Activated CD4-positive, alpha-beta T cell treated with anti-CD3 and anti-CD28 coated beads, Interleukin-2, amount 50 U/mL, for 48 hours (primary cell): ENCODE data around the gene KCNQ2.

Source experiments
- DNase-seq, 2 experiments: peaks; one replicate each; pipeline ENCODE4 v3.0.0-alpha.2; 2020

KCNQ2 gene

DNA sequence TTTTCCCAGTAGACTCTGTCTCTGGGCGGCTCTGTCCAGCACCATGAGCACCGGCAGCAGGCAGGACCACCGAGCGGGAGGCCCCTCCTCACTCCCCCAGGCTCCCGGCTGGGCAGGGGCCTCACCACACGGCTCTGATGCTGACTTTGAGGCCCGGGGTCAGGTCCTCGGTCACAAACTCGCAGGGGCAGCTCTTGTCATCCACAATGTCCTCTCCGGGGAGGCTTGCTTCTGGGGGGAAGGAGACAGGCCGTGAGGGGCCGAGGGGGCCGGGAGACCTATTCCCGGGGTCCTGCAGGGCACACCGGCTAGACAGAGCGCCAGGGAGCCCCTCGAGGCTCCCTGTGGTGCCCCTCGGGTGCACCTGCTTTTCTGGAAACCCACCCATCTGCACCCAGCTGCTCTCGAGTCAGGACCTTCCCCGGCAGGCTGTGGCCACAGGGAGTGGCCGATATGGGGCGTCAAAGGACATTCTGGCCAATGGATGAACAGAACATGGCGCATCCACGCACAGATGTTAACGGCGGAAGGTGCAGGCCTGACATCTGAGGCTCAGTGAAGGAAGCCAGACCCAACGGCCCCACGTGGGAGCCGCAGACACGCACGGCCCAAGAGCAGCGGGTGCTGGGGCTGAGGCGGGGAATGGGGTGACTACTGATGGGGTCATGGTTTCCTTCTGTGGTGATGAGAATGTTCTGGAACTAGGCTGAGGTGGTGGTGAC, 58.3 kb downstream of the KCNQ2 start:
- no peak for DNase-seq

GRCh38 chr20:63413323-63413722, 59.1 kb downstream of the KCNQ2 start:
- no peak for DNase-seq

GRCh38 chr20:63412889-63413288, 59.6 kb downstream of the KCNQ2 start:
- no peak for DNase-seq

DNA sequence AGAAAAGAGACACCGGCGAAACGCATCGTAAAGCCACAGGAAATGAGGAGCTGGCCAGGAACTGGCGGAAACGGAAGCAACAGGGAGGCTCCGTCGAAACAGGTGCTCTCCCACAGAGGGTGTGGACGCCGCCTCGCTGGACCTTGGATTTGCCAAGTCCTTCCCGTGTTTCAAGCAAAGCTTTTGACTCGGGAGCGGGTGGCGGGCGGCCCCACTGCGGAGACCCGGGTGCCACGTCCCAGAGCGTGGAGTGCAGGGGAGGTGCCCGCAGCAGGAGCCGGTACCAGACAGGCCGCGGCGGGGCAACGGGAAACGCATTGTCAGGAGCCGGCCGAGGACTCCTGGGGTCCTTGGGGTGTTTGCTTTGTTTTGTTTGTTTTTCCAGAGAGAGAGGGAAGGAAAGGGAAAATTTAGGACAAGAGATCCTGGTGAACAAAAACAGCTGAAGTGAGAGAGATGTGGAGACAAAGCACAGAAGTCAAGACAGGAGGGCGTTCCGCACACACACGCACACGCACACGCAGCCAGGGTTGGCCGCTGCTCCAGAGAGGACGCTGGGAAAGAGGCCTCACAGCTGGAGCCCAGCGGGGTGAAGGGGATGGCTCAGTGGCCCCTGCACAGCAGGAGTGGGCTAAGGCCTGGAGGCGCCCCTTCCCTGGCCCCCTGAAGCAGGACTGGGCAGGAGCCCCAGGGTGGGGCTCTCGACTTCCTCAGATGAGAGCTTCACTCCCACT, 60.4 kb downstream of the KCNQ2 start:
- DNase-seq, result no peak

DNA sequence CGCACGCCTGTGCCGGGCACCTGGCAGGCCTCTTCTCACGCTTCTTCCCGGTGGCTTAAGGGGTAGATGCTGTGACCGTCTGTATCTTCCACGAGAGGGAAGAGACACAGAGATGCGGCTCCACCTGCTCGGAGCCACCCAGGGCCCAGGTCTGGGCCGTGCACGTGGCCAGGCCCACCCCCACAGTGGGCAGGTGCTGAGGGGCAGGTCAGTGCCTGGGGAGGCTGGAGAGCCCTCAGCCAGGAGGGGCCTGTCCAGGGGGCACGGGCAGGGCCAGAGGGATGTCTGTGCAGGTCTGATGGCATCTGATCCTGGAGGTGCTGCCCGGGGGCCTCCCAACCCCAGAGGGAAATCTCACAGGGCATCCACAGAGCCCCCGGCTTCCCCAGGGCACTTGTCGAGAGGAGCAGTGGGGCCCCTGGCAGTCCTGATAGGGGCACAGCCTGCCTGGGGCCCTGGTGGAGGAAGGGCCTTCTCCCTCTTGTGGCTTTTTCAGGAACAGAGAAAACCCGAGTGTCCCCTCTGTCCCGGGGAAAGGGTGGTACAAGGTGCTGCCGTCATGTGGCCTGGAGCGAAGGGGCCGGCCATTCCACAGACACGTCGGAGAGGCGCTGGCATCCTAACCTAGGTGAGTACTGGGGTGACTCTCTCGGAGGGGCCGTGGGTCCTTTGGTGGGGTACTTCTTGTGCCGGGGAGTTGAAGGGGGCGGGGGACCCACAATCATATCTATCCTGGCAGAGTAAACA, 61.1 kb downstream of the KCNQ2 start:
- DNase-seq, result no peak

- DNase-seq, result no peak
Observed at GRCh38 chr20:63409834-63410435, 62.5 kb downstream of the KCNQ2 start.

DNA sequence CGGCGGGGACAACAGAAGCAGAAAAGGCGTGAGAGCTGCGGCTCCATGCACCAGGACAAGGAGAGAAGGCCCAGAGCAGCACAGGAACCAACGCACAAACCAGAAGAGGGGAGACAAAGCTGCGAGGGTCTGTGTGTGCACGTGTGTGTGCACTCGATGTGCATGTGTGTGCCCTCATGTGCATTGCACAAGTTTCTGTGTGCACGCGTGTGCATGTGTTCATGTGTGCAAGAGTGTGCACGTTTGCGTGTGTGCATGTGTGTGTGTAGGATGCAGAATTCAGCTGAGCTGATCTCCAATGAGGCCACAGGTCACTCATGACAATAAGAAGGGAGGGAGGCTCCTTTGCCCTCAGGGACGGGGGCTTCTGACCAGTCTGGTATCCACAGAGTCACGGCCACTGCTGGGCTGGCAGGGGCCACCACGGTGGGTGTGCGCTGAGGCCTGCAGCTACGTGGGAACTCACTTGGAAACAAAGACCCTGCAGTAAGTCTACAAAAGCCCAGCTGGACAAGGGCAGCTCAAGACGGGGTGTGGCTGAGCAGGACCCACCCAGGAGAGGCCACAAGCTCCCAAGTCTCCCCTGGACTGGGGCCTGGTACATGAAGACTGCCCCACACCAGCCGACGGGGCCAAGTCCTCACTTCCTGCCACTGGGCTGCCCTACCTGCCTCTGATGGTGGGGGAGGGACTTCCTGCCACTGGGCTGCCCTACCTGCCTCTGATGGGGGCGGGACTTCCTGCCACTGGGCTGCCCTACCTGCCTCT, 63.2 kb downstream of the KCNQ2 start:
- no peak for DNase-seq

DNA sequence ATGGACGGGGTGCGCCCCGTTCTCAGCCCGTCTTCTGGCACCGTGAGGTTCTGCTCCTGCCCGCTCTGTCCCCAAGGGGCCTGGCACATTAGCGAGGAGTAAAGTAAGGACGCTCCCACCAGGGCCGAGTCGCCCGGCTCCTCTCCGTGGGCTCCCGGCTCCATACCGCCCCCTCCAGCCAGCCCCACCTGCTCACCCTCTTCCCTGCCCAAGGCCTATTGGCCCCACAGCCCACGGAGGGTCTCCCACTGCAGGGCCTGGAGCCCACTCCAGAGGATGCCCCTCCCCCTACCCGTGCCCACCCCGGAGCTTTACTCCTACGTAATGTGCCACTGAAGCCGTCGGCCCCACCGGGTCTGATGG, 63.8 kb downstream of the KCNQ2 start:
- DNase-seq, result no peak

- no peak for DNase-seq
Observed at GRCh38 chr20:63407928-63408683, 64.3 kb downstream of the KCNQ2 start.

- no peak for DNase-seq
Observed at GRCh38 chr20:63406617-63407245, 65.7 kb downstream of the KCNQ2 start.

- no peak for DNase-seq
Observed at GRCh38 chr20:63406011-63406410, 66.4 kb downstream of the KCNQ2 start.

DNA sequence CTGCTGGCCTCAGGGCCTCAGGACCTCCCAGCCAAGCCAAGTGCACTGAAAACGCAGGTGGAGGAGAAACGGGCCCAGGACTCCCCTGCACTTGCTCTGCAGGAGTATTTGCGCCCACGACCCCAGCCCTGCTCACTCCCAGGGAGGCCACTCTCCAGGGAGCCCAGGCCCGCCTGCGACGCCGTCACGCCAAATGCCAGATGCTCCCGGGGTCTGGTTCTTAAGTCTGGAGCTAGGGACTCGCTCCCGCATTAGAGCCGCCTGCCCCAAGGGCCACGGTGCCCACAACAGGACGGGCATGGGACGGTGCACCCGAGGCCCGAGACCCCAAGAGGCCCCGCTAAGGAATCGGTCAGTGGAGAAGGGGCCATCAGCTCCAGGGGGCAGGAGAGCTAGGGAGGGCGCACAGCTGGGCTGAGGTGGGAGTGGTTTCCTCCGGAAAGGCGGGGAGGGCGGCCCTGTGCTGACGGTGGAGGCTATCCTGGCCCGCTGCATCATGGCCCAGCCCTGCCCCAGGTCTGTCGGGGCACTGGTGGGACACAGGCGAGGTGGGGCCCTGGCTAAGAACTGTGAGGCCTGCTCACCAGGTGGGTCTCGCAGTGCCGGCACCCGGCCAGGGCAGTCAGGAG, 67.2 kb downstream of the KCNQ2 start:
- no peak for DNase-seq

GRCh38 chr20:63404129-63405085, 68.0 kb downstream of the KCNQ2 start:
- DNase-seq, result no peak

- no peak for DNase-seq
Observed at GRCh38 chr20:63403403-63404105, 68.9 kb downstream of the KCNQ2 start.

DNA sequence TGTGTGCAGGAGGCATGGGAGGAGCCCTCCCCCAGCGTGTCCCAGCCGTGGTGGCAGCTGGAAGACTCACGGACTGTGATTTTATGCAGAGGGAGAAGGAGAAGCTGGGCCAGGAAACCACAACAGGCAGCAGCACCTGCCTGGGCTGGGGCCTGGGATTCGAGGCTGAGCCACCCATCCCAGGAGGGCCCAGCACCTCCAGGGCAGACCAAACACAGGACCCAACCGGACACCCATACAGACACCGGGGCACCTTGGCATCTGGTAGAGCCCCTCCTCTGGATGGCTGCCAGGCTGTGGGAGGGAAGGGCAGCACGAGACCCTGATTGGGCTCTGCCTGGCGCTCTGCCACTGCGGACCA, 69.6 kb downstream of the KCNQ2 start:
- no peak for DNase-seq

DNA sequence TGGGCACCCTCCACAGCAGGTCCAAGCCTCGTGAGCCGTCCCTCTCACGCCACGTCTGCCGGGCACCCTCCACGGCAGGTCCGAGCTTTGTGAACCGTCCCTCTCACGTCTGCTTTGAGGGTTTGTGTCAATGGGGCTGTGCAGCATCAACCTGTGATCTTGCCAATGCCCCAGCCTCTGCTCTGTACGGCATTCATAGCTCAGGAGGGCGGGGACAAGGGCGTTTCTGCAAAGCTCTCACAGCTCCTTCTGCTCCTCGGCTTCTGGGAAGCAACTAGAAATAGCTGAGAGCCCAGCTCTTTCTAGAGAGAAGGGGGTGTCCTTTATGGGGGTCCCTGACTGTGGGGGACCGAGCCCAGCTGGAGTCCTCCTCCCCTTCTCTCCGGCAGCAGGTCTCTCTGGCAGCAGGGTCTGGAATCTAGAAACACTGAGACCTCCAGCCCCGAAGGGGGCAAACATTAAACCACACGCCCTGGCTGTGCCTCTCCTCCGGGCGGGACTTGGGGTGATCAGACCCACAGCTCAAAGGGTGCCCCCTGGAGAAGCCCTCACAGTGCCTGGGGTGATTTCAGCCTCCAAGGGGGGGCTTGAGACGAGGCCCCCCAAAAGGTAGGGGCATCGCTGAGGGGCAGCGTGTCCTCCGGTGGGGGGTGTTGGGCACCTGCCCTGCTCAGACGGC, 70.1 kb downstream of the KCNQ2 start:
- no peak for DNase-seq

DNA sequence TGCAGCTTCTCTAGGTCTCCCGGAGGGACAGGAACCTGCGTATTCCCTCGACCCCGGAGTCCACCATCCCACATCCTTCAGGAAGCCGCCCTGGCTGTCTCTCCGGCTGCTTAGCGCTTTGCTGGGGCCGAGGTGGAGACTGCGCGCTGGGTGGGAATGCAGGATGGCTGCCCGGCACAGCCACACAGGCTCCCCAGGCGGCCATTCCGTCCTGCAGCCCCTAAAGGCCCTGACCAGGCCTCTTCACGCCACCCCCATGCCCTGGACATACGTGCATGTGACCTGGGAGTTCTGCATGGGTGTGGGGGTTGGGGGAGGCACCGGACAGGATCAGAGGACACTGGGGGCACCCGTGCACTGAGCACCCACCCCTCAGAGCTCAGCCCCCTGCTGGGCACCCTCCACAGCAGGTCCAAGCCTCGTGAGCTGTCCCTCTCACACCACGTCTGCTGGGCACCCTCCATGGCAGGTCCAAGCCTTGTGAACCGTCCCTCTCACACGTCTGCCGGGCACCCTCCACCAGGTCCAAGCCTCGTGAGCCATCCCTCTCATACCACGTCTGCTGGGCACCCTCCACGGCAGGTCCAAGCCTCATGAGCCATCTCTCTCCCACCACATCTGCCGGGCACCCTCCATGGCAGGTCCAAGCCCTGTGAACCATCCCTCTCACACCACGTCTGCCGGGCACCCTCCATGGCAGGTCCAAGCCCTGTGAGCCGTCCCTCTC, 70.9 kb downstream of the KCNQ2 start:
- no peak for DNase-seq
